Measurements from ENCODE around the gene AATF.

DNA sequence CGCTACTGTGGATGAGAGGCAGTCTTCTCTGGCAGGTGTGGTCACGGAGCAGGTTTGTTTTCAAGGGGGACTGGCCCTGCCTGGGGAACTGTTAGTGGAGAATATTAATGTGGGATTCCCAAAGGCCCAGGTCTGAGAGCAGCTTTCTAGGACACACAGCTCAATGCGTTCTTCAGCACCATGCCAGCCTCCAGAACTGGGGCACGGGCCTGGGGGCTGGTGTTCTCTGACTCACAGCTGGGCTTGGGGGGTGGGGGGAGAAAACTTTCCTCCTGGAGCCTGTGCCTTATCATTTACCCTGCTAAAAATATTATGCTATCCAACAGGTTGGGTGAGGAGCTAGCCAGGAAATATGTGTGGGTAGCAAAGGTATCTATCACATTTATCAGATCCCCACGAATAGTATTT lies 24.9 kb upstream of the AATF start:
- TF ChIP-seq, protein P1, sequence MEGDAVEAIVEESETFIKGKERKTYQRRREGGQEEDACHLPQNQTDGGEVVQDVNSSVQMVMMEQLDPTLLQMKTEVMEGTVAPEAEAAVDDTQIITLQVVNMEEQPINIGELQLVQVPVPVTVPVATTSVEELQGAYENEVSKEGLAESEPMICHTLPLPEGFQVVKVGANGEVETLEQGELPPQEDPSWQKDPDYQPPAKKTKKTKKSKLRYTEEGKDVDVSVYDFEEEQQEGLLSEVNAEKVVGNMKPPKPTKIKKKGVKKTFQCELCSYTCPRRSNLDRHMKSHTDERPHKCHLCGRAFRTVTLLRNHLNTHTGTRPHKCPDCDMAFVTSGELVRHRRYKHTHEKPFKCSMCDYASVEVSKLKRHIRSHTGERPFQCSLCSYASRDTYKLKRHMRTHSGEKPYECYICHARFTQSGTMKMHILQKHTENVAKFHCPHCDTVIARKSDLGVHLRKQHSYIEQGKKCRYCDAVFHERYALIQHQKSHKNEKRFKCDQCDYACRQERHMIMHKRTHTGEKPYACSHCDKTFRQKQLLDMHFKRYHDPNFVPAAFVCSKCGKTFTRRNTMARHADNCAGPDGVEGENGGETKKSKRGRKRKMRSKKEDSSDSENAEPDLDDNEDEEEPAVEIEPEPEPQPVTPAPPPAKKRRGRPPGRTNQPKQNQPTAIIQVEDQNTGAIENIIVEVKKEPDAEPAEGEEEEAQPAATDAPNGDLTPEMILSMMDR (IDR thresholded peaks at IDR 0.05; ENCODE audit: poor library complexity): no peak
- no peak for TF ChIP-seq EZH2 (IDR thresholded peaks at IDR 0.05; ENCODE audit: borderline replicate concordance)
- no peak for TF ChIP-seq EZH2phosphoT487 (IDR thresholded peaks at IDR 0.05; ENCODE audit: low read depth, severe bottlenecking, unreplicated experiment)

Measured in hepatocyte (in vitro differentiated cells).